SH-SY5Y (cell line): ENCODE results near the gene SLC35E3.

Experiments
- GATA2 ChIP-seq: IDR thresholded peaks from 2 replicates; pipeline ENCODE4 v1.6.1; 2011; ENCODE audit warnings: mild to moderate bottlenecking, low read depth, low read length
- GATA3 ChIP-seq: IDR thresholded peaks from 2 replicates; pipeline ENCODE4 v1.6.1; 2011; ENCODE audit warnings: low read depth, mild to moderate bottlenecking, low read length, moderate library complexity

DNA sequence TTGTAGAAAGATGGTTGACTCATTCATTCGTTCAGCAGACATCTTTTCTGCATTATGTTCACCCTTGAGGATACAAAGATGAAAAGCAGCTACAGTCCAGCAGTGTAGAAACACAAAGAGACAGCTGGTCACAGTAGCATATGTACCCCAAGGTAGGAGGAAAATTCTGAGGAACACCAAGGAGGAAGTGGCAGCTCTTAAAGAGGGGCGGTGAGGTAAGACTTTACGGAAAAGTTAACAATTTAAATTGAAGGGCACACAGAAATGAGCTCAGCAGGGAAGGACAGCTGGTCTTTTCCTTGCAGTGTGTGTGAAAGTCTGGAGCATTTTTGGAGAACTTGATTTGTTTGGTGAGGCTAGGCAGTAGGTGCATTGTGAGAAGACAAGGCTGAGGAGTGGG, 3.5 kb downstream of the SLC35E3 start:
- TF ChIP-seq GATA2 (no peak), GATA3 (no peak)
